Left lung (tissue), 10 donors: ENCODE data around the gene MARCO. TPM values are rescaled to one million over a fixed set of nuclear protein-coding genes. Genes with fewer than 3 reads are reported as not detected.

Experiments
- ATAC-seq: fragments of 200-7000 bp; cut with Tn5 transposase; one replicate; pipeline ENCODE4 v1.9.1; 2020; ENCODE audit warnings: moderate library complexity
- DNase-seq, 4 donors: peaks; one replicate each; pipeline ENCODE4 v3.0.0-alpha.2; 2013 to 2020
- H3K27ac ChIP-seq, 2 donors: fragments of 200-600 bp; sonication (generic) in 1 of 2; one replicate each; pipeline versions ENCODE4 v1.5.0 to v1.8.0; 2020 to 2021
- H3K27me3 ChIP-seq, 2 donors: fragments of 200-600 bp; sonication (generic) in 1 of 2; one replicate each; pipeline versions ENCODE4 v1.5.0 to v1.8.0; 2020 to 2021
- H3K36me3 ChIP-seq, 2 donors: fragments of 200-600 bp; sonication (generic) in 1 of 2; one replicate each; pipeline versions ENCODE4 v1.5.0 to v1.8.0; 2020 to 2021
- H3K4me1 ChIP-seq, 2 donors: fragments of 200-600 bp; one replicate each; pipeline ENCODE4 v1.8.0; 2021
- H3K4me3 ChIP-seq, 2 donors: fragments of 200-600 bp; sonication (generic) in 1 of 2; one replicate each; pipeline versions ENCODE4 v1.5.0 to v1.8.0; 2020 to 2021; ENCODE audit warnings: mild to moderate bottlenecking in 1 of 2
- H3K9me3 ChIP-seq, 2 donors: fragments of 200-600 bp; sonication (generic) in 1 of 2; one replicate each; pipeline versions ENCODE4 v1.5.0 to v1.8.0; 2020 to 2021
- CTCF ChIP-seq, 2 donors: fragments of 200-600 bp; sonication (generic) in 1 of 2; IDR thresholded peaks; one replicate each; pipeline versions ENCODE4 v1.5.0 to v1.8.0; 2021; ENCODE audit warnings: antibody characterized with exemption in 2 of 2
- intact Hi-C, 2 donors: fragments of 100-400 bp; cut with DNase I; formaldehyde crosslinking; loops; one replicate each; pipeline versions ENCODE4 v1.11.2 to v1.14.2; 2022
- polyA plus RNA-seq, 6 donors: library from polyadenylated mRNA; unstranded; fragments of 120-200 nt; gene quantifications; one replicate each; pipeline ENCODE4 v1.2.1, GENCODE V29; 2013; ENCODE audit not compliant: insufficient read length in 6 of 6
- total RNA-seq, 2 donors: library from RNA; stranded (reverse); fragmentation: NEBNext Ultra II Directional; extraction: Animal tissue kit (Norgen Biotek cat#: 25700); gene quantifications; one replicate each; pipeline ENCODE4 v1.2.1, GENCODE V29; 2021
- donor health status: DM: no; HTN: yes; CAD: no.
- donor health status: DM: no; HTN: no; CAD: no.

The MARCO gene
- total and polyA plus RNA-seq, 8 donors, result 0.10 to 425 (median 0.35) TPM; not detected in 1

- H3K4me3 ChIP-seq, result no peak overlapping the region
- H3K4me1 ChIP-seq, result peaks cover 0 to 20% of the 10 kb centered on the region in 2 donors
- peaks cover 0 to 5% of the 10 kb centered on the region in 2 donors for H3K27me3 ChIP-seq
- DNase-seq (peak in 1 of 4 donors; percentile 9), ATAC-seq (no peak)
- peaks cover 0 to 2% of the 10 kb centered on the region in 2 donors for H3K9me3 ChIP-seq
- peaks cover 0 to 36% of the 10 kb centered on the region in 2 donors for H3K36me3 ChIP-seq
- intact Hi-C loops, result no loop called here
- no peak for TF ChIP-seq CTCF (IDR thresholded peaks at IDR 0.05)
- H3K27ac ChIP-seq, result no peak overlapping the region
Observed at GRCh38 chr2:118978064-118978463, 36.1 kb downstream of the MARCO start.

DNA sequence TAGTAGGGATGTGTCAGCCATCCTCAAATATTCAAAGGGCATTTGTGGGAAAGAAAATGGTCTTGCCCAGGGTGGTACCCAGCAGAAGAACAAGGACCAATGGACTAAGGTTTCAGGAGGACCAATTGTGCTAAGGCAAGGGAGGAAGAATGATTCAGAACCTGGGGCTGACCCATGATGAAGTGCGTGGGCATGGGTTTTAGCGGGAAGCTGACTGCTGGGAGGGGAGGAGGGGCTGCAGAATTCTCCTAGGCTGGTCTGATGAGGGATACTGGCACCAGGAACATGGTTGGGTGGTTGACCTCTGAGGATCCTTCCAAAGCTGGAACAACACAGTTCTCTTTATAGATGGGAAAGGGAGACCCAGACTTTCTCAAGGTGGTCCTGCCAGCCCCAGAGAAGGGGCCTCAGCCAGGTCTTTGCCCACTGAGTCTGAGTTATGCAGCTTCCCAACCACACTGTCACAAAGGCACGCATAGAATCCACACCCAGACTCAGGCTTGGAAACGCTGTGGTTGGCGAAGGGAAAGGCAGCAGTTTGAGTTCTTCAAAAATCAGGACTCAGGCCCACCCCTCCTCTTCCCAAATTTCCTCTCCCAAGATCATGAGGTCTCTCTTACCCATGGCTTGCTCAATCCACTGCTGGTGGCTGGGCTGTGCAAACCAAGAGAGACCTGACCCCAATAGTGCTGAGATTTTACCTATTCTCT is 37.3 kb downstream of the MARCO start:
- Histone ChIP-seq H3K9me3 (peaks cover 0 to 2% of the 10 kb centered on the region in 2 donors), H3K27me3 (peaks cover 0 to 4% of the 10 kb centered on the region in 2 donors), H3K4me3 (no peak overlapping the region), H3K4me1 (peaks cover 0 to 8% of the 10 kb centered on the region in 2 donors), H3K27ac (no peak overlapping the region), H3K36me3 (peaks cover 0 to 36% of the 10 kb centered on the region in 2 donors)
- no peak for ATAC-seq
- no peak for TF ChIP-seq CTCF (IDR thresholded peaks at IDR 0.05)
- DNase-seq, result peak in 1 of 4 donors; percentile 33
- intact Hi-C loops, result no loop called here

DNA sequence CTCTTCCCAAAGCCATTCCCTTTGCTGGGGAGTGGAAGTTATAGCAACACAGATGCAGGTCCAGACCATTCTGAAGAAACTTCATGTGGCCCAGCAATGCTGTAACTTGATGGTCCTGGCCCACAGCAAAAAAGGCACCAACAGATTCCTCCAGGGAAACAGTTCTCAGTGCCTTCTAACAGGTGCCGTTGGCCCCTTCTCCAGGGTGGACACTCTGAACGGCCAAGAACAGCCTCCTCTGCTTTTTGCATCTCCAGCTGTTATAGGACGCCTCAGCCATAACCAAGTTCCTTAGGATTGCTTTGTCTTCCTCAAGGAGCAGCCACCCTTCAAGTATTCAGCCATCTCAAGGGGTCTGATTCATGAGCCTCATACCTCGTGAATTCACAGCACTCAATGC is 38.0 kb downstream of the MARCO start:
- no peaks in the 10 kb centered on the region for H3K27me3 ChIP-seq
- TF ChIP-seq CTCF (IDR thresholded peaks at IDR 0.05), result no peak
- H3K4me1 ChIP-seq, result peaks cover 0 to under 1% of the 10 kb centered on the region in 2 donors
- DNase-seq (no peak), ATAC-seq (no peak)
- intact Hi-C loops, result no loop called here
- H3K36me3 ChIP-seq, result peaks cover 0 to 30% of the 10 kb centered on the region in 2 donors
- H3K9me3 ChIP-seq, result peaks cover 0 to 2% of the 10 kb centered on the region in 2 donors
- H3K4me3 ChIP-seq, result no peak overlapping the region
- no peak overlapping the region for H3K27ac ChIP-seq

- Histone ChIP-seq H3K4me1 (no peaks in the 10 kb centered on the region), H3K27ac (no peak overlapping the region), H3K27me3 (no peaks in the 10 kb centered on the region), H3K36me3 (peaks cover 0 to 30% of the 10 kb centered on the region in 2 donors), H3K9me3 (peaks cover 0 to 2% of the 10 kb centered on the region in 2 donors), H3K4me3 (no peak overlapping the region)
- no peak for ATAC-seq
- peak in 1 of 4 donors; percentile 13 for DNase-seq
- TF ChIP-seq CTCF (IDR thresholded peaks at IDR 0.05), result no peak
- intact Hi-C loops, result no loop called here
Observed at GRCh38 chr2:118980573-118980972, 38.6 kb downstream of the MARCO start.

GRCh38 chr2:118981632-118982031 is 39.6 kb downstream of the MARCO start:
- intact Hi-C loops, result no loop called here

More at GRCh38 chr2:118981632-118982031, 39.6 kb downstream of the MARCO start:
- H3K27ac ChIP-seq, result no peak overlapping the region
- TF ChIP-seq CTCF (IDR thresholded peaks at IDR 0.05), result no peak
- DNase-seq (peak in 1 of 4 donors; percentile 23), ATAC-seq (no peak)
- peaks cover 0 to 2% of the 10 kb centered on the region in 2 donors for H3K9me3 ChIP-seq
- no peaks in the 10 kb centered on the region for H3K4me1 ChIP-seq
- H3K27me3 ChIP-seq, result no peaks in the 10 kb centered on the region
- peaks cover 0 to 26% of the 10 kb centered on the region in 2 donors for H3K36me3 ChIP-seq
- H3K4me3 ChIP-seq, result no peak overlapping the region
